Gastrocnemius medialis (tissue), 4 donors: ENCODE measurements around the gene ARHGAP32.

Source experiments
- CTCF ChIP-seq, 5 experiments: fragments of 450-650 bp in 3 of 5; fragments of 200-600 bp in 2 of 5; sonication (generic) in 2 of 5; IDR thresholded peaks in 4 of 5; conservative IDR thresholded peaks in 1 of 5; 1 replicate in 4 of 5; 2 replicates in 1 of 5; pipeline ENCODE4 v1.5.1; 2016 to 2019; ENCODE audit warnings: antibody characterized with exemption in 5 of 5, mild to moderate bottlenecking in 3 of 5, moderate library complexity in 3 of 5
- POLR2A ChIP-seq, 2 donors: fragments of 450-650 bp; IDR thresholded peaks; one replicate each; pipeline ENCODE4 v1.6.1; 2017; ENCODE audit warnings: antibody characterized with exemption in 2 of 2, mild to moderate bottlenecking in 2 of 2, moderate library complexity in 2 of 2

- TF ChIP-seq CTCF (IDR thresholded peaks at IDR 0.05 in 4 of 5, conservative IDR thresholded peaks at IDR 0.05 in 1 of 5) (no peak), POLR2A (IDR thresholded peaks at IDR 0.05) (no peak)
Measured at GRCh38 chr11:129192150-129192549, at the start of gene ARHGAP32.
